Heart right ventricle (tissue), 16 donors: ENCODE measurements around the gene CDC42SE2. TPM values are rescaled to one million over a fixed set of nuclear protein-coding genes. Genes with fewer than 3 reads are reported as not detected.

Source experiments
- ATAC-seq, 8 donors: fragments of 200-7000 bp; cut with Tn5 transposase; one replicate each; pipeline ENCODE4 v1.9.1; 2020; ENCODE audit warnings: mild to moderate bottlenecking in 8 of 8, moderate library complexity in 8 of 8, moderate number of reproducible peaks in 1 of 8
- DNase-seq, 2 donors: peaks; one replicate each; pipeline ENCODE4 v3.0.0-alpha.2; 2020
- H3K27ac ChIP-seq, 10 donors: fragments of 200-600 bp; sonication (generic) in 2 of 10; one replicate each; pipeline versions ENCODE4 v1.5.0 to v1.8.0; 2020 to 2022; ENCODE audit warnings: mild to moderate bottlenecking in 3 of 10
- H3K27me3 ChIP-seq, 7 donors: fragments of 200-600 bp; one replicate each; pipeline ENCODE4 v1.8.0; 2021 to 2022; ENCODE audit warnings: mild to moderate bottlenecking in 2 of 7
- H3K36me3 ChIP-seq, 9 donors: fragments of 200-600 bp; sonication (generic) in 1 of 9; one replicate each; pipeline versions ENCODE4 v1.5.0 to v1.8.0; 2020 to 2022; ENCODE audit warnings: mild to moderate bottlenecking in 2 of 9
- H3K4me1 ChIP-seq, 9 donors: fragments of 200-600 bp; sonication (generic) in 1 of 9; one replicate each; pipeline versions ENCODE4 v1.5.0 to v1.8.0; 2020 to 2022; ENCODE audit warnings: mild to moderate bottlenecking in 4 of 9
- H3K4me3 ChIP-seq, 10 donors: fragments of 200-600 bp; sonication (generic) in 2 of 10; one replicate each; pipeline versions ENCODE4 v1.5.0 to v1.8.0; 2020 to 2022; ENCODE audit warnings: mild to moderate bottlenecking in 7 of 10, moderate library complexity in 2 of 10
- H3K9me3 ChIP-seq, 11 donors: fragments of 200-600 bp in 10 of 11; sonication (generic) in 2 of 11; one replicate each; pipeline versions ENCODE4 v1.5.0 to v1.8.0; 2013 to 2022; ENCODE audit warnings: mild to moderate bottlenecking in 2 of 11, control low read depth in 1 of 11, moderate library complexity in 1 of 11
- CTCF ChIP-seq, 9 donors: fragments of 200-600 bp; sonication (generic) in 2 of 9; IDR thresholded peaks; one replicate each; pipeline versions ENCODE4 v1.5.0 to v1.8.0; 2021 to 2022; ENCODE audit warnings: antibody characterized with exemption in 9 of 9, mild to moderate bottlenecking in 5 of 9, moderate library complexity in 1 of 9
- WGBS, 2 donors: extraction: QIAGEN DNeasy Blood & Tissue Kit; methylation state at CpG; one replicate each; pipeline ENCODE4 v1.1.7; 2013; ENCODE audit warnings: inconsistent platforms in 1 of 2; 5-methylcytosine and 5-hydroxymethylcytosine counted together
- intact Hi-C, 10 donors: fragments of 100-400 bp; cut with DNase I; formaldehyde crosslinking; loops; one replicate each; pipeline versions ENCODE4 v1.11.1 to v1.14.2; 2022
- polyA plus RNA-seq, 2 donors: library from polyadenylated mRNA; stranded (reverse); fragments of 200-250 nt; gene quantifications; one replicate each; pipeline ENCODE4 v1.2.3, GENCODE V29; 2013
- total RNA-seq, 10 donors: library from RNA; stranded (reverse); fragmentation: NEBNext Ultra II Directional in 3 of 10; extraction: Animal tissue kit (Norgen Biotek cat#: 25700) in 3 of 10; gene quantifications; one replicate each; pipeline versions ENCODE4 v1.2.1 to v1.2.4, GENCODE V29; 2021 to 2023
- donor health status: Arrhythmogenic right ventricular cardiomyopathy.
- donor health status: ischemic (EF 13 %, LVEDD 7.1; RV severe dilation, severe dysfunction).
- donor health status: healthy with polysubstance abuse.
- donor health status: DM: no; HTN: yes; CAD: no.
- donor health status: DM: no; HTN: no; CAD: no.
- donor health status: ischemic (EF 25% LVEDD 6.9; RV normal size, moderate dysfunction).
- donor health status: ischemic (EF 25% LVEDD 5.7; RV mildly dilated, moderate dysfunction).
- donor health status: healthy.
- donor health status: DM: yes; HTN: yes; CAD: no.
- donor health status: Ischemic cardiomyopathy.
- donor health status: ischemic (EF 35%, LVEDD 5.7; RV mildly dilated, moderate dysfunction).
- donor health status: nonischemic (EF 11% LVEDD 7.7; RV severe dilation, severe dysfunction).
- donor health status: DM: yes; HTN: yes; CAD: no.
- donor health status: PGD.
- donor health status: ischemic (EF 29% LVEDD 5.4; RV normal size, mild dysfunction).
- donor health status: nonischemic (EF 23%, LVEDD 6.1; RV moderate dilation, normal function).

Gene CDC42SE2
- total and polyA plus RNA-seq, 12 donors, result 5.4 to 25.8 (median 11.1) TPM

- DNase-seq (no peak), ATAC-seq (no peak)
- no peaks in the 10 kb centered on the region for H3K27me3 ChIP-seq
- H3K4me1 ChIP-seq, result peaks cover 0 to 39% (median 0%) of the 10 kb centered on the region in 9 donors
- peaks cover 0 to under 1% (median 0%) of the 10 kb centered on the region in 9 donors for H3K36me3 ChIP-seq
- 97 to 99% methylated on average over 4 of the region's 4 CpGs for WGBS, 2 donors
- H3K27ac ChIP-seq, result no peak overlapping the region
- H3K9me3 ChIP-seq, result no peaks in the 10 kb centered on the region
- intact Hi-C loops, result no loop called here
- H3K4me3 ChIP-seq, result no peak overlapping the region
- no peak for TF ChIP-seq CTCF (IDR thresholded peaks at IDR 0.05)
Measured at GRCh38 chr5:131367219-131367860, 103.5 kb downstream of the CDC42SE2 start.

- Histone ChIP-seq H3K9me3 (no peaks in the 10 kb centered on the region), H3K27ac (no peak overlapping the region), H3K27me3 (no peaks in the 10 kb centered on the region), H3K4me1 (peaks cover 0 to 46% (median 0%) of the 10 kb centered on the region in 9 donors), H3K4me3 (no peak overlapping the region), H3K36me3 (no peaks in the 10 kb centered on the region)
- 86 to 92% methylated on average over 4 of the region's 4 CpGs for WGBS, 2 donors
- intact Hi-C loops, result no loop called here
- ATAC-seq (no peak), DNase-seq (no peak)
- TF ChIP-seq CTCF (IDR thresholded peaks at IDR 0.05), result no peak
Measured at GRCh38 chr5:131368866-131369265, 105.0 kb downstream of the CDC42SE2 start.

GRCh38 chr5:131369558-131369957, 105.7 kb downstream of the CDC42SE2 start:
- Histone ChIP-seq H3K9me3 (no peaks in the 10 kb centered on the region), H3K27ac (no peak overlapping the region), H3K4me1 (peaks cover 0 to 41% (median 0%) of the 10 kb centered on the region in 9 donors), H3K27me3 (no peaks in the 10 kb centered on the region), H3K36me3 (no peaks in the 10 kb centered on the region), H3K4me3 (no peak overlapping the region)
- DNase-seq (no peak), ATAC-seq (no peak)
- 58 to 65% methylated on average over 1 of the region's 1 CpG for WGBS, 2 donors
- intact Hi-C loops, result no loop called here
- TF ChIP-seq CTCF (IDR thresholded peaks at IDR 0.05), result no peak

GRCh38 chr5:131371835-131372234, 108.0 kb downstream of the CDC42SE2 start:
- 91 to 96% methylated on average over 2 of the region's 2 CpGs for WGBS, 2 donors
- H3K4me3 ChIP-seq, result no peak overlapping the region
- no peak for DNase-seq
- H3K4me1 ChIP-seq, result peaks cover 0 to 29% (median 0%) of the 10 kb centered on the region in 9 donors
- TF ChIP-seq CTCF (IDR thresholded peaks at IDR 0.05), result no peak
- ATAC-seq, result no peak
- H3K27ac ChIP-seq, result no peak overlapping the region
- H3K27me3 ChIP-seq, result no peaks in the 10 kb centered on the region
- H3K36me3 ChIP-seq, result no peaks in the 10 kb centered on the region
- no peaks in the 10 kb centered on the region for H3K9me3 ChIP-seq
- intact Hi-C loops, result loop anchor here in 4 of 10 donors (10.0 kb wide), 3 partner anchors 97 to 207 kb away; partner anchors contain the start of genes CDC42SE2 (in 2 of the 4) and HINT1 (in 1 of the 4)
